Measurements from ENCODE around the gene TP53I3.
"Not testable (repeated sequence)": the region's sequence is repeated elsewhere in the genome, so short reads cannot be mapped to it uniquely, and the experiment has no call there.

TP53I3 gene

DNA sequence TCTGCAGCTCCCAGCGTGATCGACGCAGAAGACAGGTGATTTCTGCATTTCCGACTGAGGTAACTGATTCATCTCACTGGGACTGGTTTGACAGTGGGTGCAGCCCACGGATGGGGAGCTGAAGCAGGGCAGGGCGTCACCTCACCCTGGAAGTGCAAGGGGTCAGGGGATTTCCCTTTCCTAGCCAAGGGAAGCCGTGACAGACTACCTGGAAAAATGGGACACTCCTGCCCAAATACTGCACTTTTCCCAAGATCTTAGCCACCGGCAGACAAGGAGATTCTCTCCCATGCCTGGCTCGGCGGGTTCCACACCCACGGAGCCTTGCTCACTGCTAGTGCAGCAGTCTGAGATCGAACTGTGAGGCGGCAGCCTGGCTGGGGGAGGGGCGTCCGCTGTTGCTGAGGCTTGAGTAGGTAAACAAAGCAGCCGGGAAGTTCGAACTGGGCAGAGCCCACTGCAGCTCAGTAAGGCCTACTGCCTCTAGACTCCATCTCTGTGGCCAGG, 10.6 kb upstream of the TP53I3 start:
- not testable (repeated sequence) for DNase-seq

DNA sequence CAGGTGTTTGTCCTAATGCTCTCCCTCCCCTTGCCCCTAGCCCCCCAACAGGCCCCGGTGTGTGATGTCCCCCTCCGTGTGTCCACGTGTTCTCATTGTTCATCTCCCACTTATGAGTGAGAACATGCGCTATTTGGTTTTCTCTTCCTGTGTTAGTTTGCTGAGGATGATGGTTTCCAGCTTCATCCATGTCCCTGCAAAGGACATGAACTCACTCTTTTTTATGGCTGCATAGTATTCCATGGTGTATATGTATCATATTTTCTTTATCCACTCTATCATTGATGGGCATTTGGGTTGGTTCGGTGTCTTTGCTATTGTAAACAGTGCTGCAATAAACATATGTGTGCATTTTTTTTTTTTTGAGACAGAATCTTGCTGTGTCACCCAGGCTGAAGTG, 8.6 kb upstream of the TP53I3 start:
- not testable (repeated sequence) for DNase-seq

DNA sequence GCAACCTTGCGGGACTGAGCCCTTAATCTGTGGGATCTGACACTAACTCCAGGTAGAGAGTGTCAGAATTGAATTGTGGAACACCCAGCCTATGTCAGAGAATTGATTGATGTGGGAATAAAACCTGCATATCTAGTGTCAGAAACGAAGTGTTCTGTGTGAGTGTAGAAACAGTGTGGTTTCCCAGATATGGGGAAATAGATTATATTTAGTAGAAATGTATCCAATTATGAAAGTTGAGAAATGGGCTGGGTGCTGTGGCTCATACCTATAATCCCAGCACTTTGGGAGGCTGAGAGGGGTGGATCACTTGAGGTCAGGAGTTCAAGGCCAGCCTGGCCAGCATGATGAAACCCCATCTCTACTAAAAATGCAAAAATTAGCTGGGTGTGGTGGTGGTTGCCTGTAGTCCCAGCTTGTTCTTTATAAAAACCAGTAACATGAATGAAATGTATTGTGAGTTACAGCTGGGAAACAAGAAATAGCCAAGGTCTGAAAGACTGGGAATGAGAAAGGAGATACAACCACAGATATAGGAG, 4.3 kb upstream of the TP53I3 start:
- no peak for DNase-seq

DNA sequence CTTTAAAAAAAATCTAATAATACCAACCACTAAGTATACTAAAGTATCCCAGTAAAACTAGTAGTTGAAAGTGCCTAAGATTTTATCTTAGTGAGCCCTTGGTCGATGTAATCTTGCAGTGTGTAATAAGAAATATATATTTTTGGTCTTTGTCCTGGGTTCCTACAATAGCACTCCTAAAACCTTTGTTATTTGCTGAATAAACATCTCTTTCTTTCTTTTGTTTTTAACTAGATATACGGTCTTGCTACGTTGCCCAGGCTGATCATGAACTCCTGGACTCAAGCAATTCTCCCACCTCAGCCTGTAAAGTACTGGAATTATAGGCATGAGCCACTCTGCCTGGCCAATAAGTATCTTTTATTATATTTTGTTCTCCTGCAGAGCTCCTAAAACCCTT, 2.4 kb upstream of the TP53I3 start:
- DNase-seq, result no peak

DNA sequence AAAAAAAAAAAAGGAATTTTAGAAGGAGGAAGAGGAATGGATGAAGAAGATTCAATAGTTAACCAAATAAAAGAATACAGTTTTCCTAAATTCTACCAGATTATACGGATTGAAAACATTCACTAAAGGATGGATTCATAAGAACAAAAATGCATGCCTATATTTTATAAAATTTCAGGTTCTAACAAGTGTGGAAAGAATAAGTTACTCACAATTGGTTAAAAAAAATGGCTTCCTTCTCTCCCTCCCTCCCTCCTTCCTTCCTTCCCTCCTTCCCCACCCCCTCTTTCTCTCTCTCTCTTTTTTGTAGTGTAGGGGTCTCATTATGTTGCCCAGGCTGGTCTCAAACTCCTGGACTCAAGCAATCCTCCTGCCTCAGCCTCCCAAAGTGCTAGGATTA, 1.6 kb upstream of the TP53I3 start:
- no peak for DNase-seq

DNA sequence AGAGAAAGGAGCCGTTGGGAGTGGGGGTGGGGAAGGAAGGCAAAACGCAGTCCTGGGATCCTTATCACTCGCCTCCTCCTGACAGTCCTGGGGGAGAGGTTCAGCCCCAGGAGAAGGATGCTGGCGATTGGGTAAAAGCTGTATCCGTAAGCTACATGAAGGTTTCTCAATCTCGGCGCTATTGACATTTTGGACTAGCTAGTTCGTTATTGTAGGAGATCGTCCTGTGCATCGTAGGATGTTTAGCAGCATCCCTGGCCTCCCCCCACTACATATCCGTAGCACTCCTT, 511 bp upstream of the TP53I3 start:
- DNase-seq, result no peak

DNA sequence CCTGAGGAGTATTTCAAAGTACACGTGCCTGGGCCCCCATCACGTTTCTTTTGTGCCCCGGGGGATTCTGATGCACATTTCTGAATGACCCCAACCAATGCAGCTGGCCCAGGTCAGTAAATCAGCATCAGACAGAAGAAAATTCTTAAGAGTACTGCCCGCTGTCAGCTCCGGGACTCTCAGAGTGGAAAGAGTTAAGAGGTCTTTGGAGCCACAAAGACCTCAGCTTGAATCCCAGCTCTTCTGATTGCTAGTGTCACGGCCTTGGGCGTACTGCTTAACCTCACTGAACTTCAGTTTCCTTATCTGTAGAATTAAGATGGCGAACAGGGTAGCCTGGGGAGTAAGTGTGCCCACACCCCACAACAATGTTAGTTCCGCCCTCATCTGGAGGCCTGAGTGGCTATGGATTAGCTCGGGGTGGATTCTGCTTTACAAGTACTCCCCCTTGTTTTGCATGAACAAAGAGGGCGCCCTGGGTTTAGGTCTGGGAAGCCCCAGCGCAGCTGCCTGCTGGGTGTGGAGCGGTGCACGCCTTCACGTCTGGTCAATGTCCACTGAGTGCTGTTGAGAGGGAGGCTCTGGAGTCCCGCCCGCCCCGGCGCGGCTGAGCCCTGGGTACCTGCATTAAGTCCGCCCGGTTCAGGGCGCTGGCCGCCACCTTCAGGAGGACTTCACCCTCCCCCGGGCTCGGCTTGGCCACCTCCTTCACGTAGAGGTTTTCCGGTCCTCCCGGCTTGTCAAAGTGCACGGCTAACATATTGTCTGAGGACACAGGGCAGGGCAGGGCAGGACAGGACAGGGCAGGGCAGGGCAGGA, 858 bp downstream of the TP53I3 start:
- DNase-seq, result peak; percentile 97

DNA sequence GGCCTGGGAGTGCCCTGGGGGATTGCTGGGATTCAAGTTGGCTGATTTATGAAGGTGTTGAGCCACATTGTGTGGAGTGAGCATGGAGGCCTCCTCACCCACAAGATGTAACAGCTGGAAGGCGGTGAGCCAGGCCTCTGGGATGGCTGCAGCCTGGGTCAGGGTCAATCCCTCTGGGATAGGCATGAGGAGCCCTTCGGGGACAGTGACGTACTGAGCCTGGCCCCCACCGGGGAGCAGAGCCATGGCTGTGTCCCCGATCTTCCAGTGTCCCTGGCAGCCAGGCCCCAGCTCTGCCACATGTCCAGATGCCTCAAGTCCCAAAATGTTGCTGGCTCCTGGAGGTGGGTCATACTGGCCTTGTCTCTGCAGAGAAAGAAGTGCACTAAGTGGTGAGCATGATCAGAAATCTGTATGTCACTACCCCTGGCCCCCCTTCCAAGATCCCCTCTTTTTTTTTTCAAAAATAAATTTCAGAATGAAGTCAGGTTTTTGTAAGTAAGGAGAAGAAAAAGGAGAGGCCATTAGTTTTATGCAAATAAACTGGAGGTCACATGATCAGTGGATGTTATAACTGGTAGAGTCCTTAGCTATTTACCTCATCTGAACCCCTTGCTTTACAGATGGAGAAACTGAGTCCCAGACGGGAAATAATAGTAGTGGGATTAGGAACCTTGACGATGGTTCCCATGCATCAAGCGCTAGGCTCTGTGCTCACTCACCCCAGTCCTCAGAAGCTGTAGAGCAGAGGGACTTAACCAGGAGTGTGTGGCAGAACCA, 1.7 kb downstream of the TP53I3 start:
- DNase-seq, result no peak

DNA sequence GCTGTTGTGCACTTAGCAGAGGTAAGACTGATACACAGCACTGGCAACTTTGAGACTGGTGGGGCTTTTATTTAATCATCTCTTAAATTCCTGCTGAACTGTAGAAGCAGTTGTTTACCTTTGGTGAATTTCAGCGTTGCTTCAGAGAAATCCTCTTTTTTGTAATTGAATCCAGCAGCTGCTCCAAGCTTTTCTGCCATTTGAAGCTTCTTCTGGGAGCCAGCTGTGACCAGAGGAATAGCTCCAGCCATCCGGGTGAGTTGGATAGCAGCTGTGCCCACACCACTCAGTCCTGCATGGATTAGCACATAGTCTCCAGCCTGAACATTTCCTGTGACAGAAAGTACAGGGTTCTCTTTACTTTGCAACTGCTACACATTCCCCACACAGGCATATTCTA, 3.9 kb downstream of the TP53I3 start:
- no peak for DNase-seq

DNA sequence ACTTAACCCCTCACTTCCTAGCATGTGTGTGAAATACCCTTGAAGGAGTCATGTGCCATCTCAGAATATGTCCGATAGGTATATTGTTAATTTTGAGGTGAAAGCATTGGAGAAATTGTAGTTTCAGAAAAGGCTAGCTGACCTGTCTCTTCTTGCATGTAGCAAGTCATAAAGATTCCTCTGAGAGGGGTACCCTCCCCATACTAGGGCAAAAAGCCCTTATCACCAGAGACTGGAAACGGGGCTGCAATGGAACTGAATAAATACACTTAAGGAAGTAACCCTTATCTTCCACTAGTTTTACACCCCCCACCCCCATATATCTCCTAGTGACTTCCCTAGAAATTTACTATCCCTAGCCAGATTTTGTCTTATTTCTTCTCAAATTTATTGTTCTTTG, 6.8 kb downstream of the TP53I3 start:
- DNase-seq, result no peak

DNA sequence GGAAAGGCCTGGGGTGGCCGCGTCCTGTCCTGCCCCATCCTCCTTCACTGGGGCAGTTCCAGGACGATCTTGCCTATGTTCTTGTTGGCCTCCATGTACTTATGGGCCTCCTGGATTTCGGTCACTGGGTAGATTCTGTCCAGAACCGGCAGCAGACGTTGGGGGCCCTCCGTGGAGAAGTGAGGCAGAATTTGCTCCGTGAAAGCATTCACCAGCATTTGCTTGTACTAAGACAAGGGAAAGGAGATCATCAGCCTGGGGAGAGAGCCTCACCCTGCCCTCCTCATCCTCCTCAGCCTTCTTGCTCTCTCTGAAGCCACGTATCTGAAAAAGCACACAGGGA, 7.1 kb downstream of the TP53I3 start:
- DNase-seq, result no peak

DNA sequence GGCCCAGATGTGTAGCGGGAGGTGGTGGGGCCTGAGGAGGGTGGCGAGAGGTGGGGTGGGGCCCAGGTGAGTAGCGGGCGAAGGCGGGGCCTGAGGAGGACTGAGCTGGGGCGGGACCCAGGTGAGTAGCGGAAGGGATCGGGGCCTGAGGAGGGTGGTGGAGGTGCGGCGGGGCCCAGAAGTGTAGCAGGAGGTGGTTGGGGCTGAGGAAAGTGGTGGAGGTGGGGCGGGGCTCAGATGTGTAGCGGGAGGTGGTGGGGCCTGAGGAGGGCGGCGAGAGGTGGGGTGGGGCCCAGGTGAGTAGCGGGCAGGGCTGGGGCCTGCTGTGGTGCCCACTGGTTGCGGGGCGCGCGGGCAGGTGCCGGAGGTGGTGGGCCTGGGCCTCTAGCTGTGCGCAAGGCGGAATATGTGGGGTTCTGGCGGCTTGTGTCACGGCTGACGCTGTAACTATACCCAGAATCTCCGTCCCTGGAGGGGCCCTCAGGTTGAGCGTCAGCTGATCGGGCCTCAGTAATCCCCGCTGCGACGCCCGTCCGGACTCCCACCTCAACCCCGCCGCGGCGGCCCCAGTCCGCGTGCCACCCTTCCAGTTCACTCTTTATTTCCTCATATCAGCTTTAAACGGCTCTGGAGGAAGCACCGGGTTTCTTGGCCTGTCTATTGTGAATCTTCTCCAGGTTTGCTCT, 7.6 kb downstream of the TP53I3 start:
- no peak for DNase-seq

DNA sequence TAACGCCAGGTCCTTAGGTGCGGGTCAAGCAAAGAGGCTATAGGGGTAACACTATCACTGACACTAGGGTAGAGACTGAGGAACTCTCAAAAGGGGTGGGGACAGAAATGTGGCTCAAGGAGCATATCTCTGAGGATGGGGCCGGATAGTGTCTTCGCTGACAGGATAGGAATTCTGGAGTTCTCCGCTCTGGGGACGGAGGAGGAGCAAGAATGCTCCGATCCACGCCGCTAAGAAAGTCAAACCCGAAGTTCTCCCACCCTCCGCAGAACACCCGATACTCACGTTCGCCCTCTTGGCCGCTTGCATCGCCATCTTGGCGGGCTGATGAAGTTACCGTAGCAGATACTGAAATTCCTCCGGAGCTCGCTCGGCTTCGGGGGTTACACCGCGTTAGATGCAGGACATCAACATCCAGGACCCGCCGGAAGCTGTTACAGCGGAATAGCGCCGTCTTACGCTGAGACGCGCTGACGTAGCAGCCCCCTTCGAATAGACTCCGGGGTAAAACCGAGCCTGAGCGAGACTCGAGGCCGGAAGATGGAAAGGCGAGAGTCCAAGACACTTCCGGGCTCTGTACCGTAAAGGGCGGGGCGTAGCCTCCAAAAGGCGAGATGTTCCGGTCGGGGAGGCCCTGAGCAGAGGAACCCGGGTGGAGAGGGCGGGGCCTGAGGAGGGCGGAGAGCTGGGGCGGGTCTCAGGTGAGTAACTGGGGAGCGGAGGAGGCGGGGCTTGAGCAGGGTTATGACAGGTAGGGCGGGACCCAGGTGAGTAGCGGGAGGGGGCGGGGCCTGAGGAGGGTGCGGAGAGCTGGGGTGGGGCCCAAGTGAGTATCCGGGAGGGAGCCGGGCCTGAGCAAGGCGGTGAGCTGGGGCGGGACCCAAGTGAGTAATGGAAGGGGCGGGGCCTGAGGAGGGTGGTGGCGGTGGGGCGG, 8.5 kb downstream of the TP53I3 start, which contains the start of gene SF3B6:
TSS of gene SF3B6 (minus strand) at position 412 of the 934 bp plus-strand sequence. CDS start at position 315, 97 bp downstream.
- peak; percentile 100 for DNase-seq

DNA sequence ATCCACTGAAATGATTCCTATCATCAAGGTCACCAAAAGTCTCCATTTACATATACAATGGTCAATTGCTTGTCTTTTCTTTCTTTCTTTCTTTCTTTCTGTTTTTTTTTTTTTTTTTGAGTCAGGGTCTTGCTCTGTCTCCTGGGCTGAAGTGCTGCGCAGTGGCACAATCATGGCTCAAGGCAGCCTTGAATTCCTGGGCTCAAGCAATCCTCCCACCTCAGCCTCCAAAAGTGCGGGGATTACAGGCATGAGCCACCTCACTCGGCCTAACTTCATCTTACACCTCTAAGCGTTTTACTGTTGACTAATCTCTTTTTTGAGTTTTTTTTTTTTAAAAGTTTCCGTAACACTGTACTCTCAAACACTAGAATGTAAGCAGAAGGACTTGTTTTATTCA, 9.4 kb downstream of the TP53I3 start:
- no peak for DNase-seq

DNA sequence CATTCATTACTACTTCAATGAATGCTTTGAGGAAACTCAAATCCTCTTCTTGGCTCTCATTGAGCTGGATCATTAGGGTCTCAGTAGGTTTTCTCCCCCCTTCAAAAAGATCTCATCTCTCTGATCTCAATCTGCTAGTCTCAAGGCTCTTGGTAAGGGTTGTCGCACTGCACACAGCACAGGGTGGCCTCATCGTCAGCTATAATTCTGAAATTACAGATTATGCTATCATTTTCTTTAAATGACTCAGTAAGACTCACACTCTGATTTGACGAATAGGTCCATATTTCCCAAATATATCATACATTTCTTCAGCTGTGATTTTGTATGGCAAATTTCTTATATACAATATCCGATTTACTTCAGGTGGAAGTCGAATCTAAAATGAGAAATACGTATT, 10.8 kb downstream of the TP53I3 start:
- no peak for DNase-seq

DNA sequence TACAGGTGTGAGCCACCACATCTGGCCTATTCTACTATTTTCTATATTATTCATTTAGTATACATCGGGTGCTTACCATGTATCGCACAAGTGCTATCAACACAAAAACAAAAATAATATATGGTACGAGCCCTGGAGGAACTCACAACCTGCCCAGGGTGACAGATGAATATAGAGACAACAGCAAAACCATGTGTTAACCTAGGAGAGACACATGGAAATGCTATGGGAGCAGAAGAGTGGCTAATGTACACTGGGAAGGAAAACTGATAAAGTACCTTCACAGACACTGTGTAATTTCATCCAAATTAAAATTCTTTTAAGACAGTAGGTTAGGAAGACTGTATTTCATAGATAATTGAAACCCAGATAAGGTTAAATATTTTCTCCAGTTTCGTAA, 12.4 kb downstream of the TP53I3 start:
- DNase-seq, result no peak

DNA sequence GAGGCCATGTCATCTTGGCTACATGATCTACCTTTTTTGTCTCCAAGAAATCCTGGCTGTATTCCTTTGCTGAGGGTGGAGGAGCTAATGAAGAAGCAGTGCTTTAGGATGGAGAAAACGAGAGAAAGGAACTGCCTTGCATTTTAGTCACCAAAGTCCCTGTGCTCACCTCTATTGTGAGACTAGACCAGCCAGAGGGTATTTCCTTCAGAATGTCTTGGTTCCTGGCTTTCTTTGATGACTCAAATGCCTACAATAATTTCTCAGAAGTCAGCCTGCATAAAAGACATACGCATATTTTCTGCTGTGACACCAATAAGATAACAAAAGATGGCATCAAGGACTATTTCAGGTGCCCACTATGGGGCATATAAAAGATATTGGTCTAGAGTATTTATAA, 19.3 kb downstream of the TP53I3 start:
- no peak for DNase-seq

DNA sequence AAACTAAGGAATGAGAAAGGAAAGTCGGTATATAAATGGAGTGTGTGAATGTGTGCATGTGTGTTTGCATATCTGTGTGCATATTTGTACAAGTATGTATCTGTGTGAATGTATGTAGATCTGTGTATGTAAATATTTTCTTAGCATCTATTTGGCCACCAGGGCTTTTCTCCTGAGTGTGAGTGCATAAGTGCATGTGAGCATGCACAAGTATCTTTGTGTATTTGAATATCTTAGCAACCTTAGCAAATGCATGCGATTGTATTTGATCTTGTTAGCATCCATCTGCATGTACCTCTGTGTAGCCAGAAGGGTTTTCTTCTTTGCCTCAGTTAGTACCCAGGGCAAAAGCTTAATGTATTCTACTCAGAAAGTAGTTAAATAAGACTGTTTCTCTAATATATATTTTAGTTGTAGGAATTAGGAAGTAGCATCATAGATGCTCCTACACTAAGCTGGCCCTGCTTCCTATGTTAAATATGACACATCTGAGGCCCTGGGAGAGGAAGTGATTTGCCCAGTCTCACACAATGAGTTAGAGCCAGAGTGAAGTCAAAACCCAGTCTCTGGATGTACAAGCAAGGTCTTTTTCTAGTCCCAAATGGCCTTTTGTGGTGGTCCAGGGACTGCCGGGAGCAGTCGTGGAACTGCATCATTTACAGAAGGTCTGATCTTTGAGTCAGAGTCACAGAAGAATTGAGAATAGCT, 25.9 kb downstream of the TP53I3 start:
- DNase-seq, result no peak

DNA sequence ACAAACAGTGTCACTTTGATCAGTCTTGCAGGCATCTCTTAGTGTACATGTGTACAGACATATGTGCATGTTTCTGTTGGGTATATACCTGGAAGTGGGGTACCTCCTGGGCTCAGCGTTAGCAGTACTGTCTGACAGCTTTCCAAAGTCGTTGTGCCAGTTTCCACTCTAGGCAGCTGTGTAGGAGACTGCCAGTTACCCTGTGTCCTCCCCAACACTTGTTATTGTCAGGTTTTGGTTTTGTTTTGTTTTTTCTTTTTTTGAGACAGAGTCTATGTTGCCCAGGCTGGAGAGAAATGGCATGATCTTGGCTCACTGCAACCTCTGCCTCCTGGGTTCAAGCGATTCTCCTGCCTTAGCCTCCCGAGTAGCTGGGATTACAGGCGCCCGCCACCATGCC, 28.9 kb downstream of the TP53I3 start:
- DNase-seq, result no peak

DNA sequence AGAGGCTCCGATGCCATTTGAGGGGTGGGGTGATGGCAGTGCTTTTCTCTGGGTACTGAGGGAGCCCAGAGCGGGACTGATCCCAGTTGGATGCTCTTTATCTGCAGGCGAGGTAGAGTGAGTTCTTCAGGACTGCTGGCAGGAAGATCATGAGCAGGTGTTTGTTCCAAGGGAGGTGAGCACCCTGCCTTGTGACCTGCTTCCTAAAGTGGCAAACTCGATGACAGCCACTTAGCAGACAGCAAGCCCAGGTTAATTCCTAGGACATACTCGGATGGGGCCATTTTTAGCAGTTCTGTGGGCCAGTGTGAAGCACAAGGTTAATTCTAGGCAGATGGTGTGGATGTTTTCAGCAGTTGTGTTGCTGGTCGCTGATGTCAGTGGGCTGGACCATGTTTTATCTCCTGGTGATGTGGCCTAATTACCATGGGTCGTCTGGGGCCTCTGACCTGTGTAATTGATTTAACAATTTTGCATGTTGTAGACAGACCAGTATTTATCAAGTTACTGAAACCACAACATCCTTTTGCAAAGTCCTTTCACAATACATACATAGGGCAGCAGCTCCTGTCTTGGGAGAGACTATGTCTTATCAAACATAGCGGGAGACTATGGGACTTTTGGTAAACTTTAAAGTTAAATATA, 30.1 kb downstream of the TP53I3 start:
- DNase-seq, result no peak

DNA sequence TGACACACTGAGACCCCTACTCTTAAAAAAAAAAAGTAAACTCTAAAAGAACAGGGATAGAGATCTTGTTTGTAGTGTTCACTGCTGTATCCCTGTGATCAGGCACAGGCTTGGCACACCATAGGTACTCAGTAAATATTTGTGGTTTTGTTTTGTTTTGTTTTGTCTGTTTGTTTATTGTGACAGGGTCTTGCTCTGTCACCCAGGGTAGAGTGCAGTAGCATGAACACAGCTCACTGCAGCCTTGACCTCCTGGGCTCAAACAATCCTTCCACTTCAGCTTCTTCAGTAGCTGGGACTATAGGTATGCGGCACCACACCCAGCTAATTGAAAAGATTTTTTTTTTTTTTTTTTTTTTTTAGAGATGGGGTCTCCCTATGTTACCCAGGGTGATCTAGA, 31.7 kb downstream of the TP53I3 start:
- no peak for DNase-seq

Data from islet precursor cell (in vitro differentiated cells).